ENCODE measurements around the gene RBM33.

Gene RBM33

GRCh38 chr7:155792999-155793560 is 148.6 kb downstream of the RBM33 start:
- CTCF ChIA-PET = no interaction called here
- POLR2A ChIA-PET = no interaction called here
- no peak for DNase-seq (ENCODE audit: extremely low spot score)
- TF ChIP-seq FOXA1 (IDR thresholded peaks at IDR 0.05) = no peak
- TF ChIP-seq SUZ12 (IDR thresholded peaks at IDR 0.05) = no peak
- no peak for TF ChIP-seq FOXK2 (IDR thresholded peaks at IDR 0.05)
- TF ChIP-seq ARNT (IDR thresholded peaks at IDR 0.05) = no peak
- no peak for TF ChIP-seq L3MBTL2 (conservative IDR thresholded peaks at IDR 0.05)
- no peak for TF ChIP-seq SP1 (IDR thresholded peaks at IDR 0.05)
- no peak for TF ChIP-seq ELF4 (IDR thresholded peaks at IDR 0.05)
- TF ChIP-seq, protein P1, sequence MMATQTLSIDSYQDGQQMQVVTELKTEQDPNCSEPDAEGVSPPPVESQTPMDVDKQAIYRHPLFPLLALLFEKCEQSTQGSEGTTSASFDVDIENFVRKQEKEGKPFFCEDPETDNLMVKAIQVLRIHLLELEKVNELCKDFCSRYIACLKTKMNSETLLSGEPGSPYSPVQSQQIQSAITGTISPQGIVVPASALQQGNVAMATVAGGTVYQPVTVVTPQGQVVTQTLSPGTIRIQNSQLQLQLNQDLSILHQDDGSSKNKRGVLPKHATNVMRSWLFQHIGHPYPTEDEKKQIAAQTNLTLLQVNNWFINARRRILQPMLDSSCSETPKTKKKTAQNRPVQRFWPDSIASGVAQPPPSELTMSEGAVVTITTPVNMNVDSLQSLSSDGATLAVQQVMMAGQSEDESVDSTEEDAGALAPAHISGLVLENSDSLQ (IDR thresholded peaks at IDR 0.05) = no peak
- TF ChIP-seq LEF1 (IDR thresholded peaks at IDR 0.05; ENCODE audit: borderline replicate concordance) = no peak
- no peak for TF ChIP-seq HDGF (IDR thresholded peaks at IDR 0.05; ENCODE audit: borderline replicate concordance)
- no peak for TF ChIP-seq NFRKB (IDR thresholded peaks at IDR 0.05)
- no peak for TF ChIP-seq ZNF384 (IDR thresholded peaks at IDR 0.05)
- TF ChIP-seq CTBP1 (IDR thresholded peaks at IDR 0.05; ENCODE audit: borderline replicate concordance) = no peak
- no peak for TF ChIP-seq BHLHE40 (IDR thresholded peaks at IDR 0.05; ENCODE audit: borderline replicate concordance)
- no peak for TF ChIP-seq TARDBP (IDR thresholded peaks at IDR 0.05)
- TF ChIP-seq FOXM1 (IDR thresholded peaks at IDR 0.05; ENCODE audit: borderline replicate concordance) = no peak

- no peak for DNase-seq (ENCODE audit: extremely low spot score)
- POLR2A ChIA-PET = no interaction called here
- CTCF ChIA-PET = interaction anchor here (1.1 kb wide), 1 partner anchor 19 kb away, joined by 3 read pairs; no protein-coding TSS in a partner anchor
- TF ChIP-seq FOXK2 (IDR thresholded peaks at IDR 0.05) = no peak
- TF ChIP-seq SP1 (IDR thresholded peaks at IDR 0.05) = no peak
- TF ChIP-seq, protein P1 (IDR thresholded peaks at IDR 0.05) = no peak
- no peak for TF ChIP-seq TARDBP (IDR thresholded peaks at IDR 0.05)
- TF ChIP-seq LEF1 (IDR thresholded peaks at IDR 0.05; ENCODE audit: borderline replicate concordance) = no peak
- TF ChIP-seq FOXM1 (IDR thresholded peaks at IDR 0.05; ENCODE audit: borderline replicate concordance) = no peak
- no peak for TF ChIP-seq ZNF384 (IDR thresholded peaks at IDR 0.05)
- no peak for TF ChIP-seq NFRKB (IDR thresholded peaks at IDR 0.05)
- no peak for TF ChIP-seq BHLHE40 (IDR thresholded peaks at IDR 0.05; ENCODE audit: borderline replicate concordance)
- TF ChIP-seq ELF4 (IDR thresholded peaks at IDR 0.05) = no peak
- TF ChIP-seq SUZ12 (IDR thresholded peaks at IDR 0.05) = no peak
- TF ChIP-seq FOXA1 (IDR thresholded peaks at IDR 0.05) = no peak
- no peak for TF ChIP-seq ARNT (IDR thresholded peaks at IDR 0.05)
- TF ChIP-seq L3MBTL2 (conservative IDR thresholded peaks at IDR 0.05) = no peak
- no peak for TF ChIP-seq HDGF (IDR thresholded peaks at IDR 0.05; ENCODE audit: borderline replicate concordance)
- no peak for TF ChIP-seq CTBP1 (IDR thresholded peaks at IDR 0.05; ENCODE audit: borderline replicate concordance)
Measured at GRCh38 chr7:155793720-155794119, 149.3 kb downstream of the RBM33 start.

GRCh38 chr7:155794196-155794595 is 149.7 kb downstream of the RBM33 start:
- POLR2A ChIA-PET = no interaction called here

GRCh38 chr7:155795401-155795800 is 150.9 kb downstream of the RBM33 start:
- TF ChIP-seq ELF4 (IDR thresholded peaks at IDR 0.05) = no peak
- no peak for TF ChIP-seq FOXK2 (IDR thresholded peaks at IDR 0.05)
- no peak for TF ChIP-seq SP1 (IDR thresholded peaks at IDR 0.05)
- TF ChIP-seq, protein P1 (IDR thresholded peaks at IDR 0.05) = no peak
- TF ChIP-seq SUZ12 (IDR thresholded peaks at IDR 0.05) = no peak
- no peak for TF ChIP-seq ZNF384 (IDR thresholded peaks at IDR 0.05)
- no peak for TF ChIP-seq LEF1 (IDR thresholded peaks at IDR 0.05; ENCODE audit: borderline replicate concordance)
- TF ChIP-seq HDGF (IDR thresholded peaks at IDR 0.05; ENCODE audit: borderline replicate concordance) = no peak
- TF ChIP-seq TARDBP (IDR thresholded peaks at IDR 0.05) = no peak
- TF ChIP-seq FOXM1 (IDR thresholded peaks at IDR 0.05; ENCODE audit: borderline replicate concordance) = no peak
- TF ChIP-seq NFRKB (IDR thresholded peaks at IDR 0.05) = no peak
- no peak for TF ChIP-seq BHLHE40 (IDR thresholded peaks at IDR 0.05; ENCODE audit: borderline replicate concordance)
- no peak for TF ChIP-seq CTBP1 (IDR thresholded peaks at IDR 0.05; ENCODE audit: borderline replicate concordance)
- no peak for TF ChIP-seq FOXA1 (IDR thresholded peaks at IDR 0.05)
- no peak for TF ChIP-seq ARNT (IDR thresholded peaks at IDR 0.05)
- TF ChIP-seq L3MBTL2 (conservative IDR thresholded peaks at IDR 0.05) = no peak
- no peak for DNase-seq (ENCODE audit: extremely low spot score)
- ChIA-PET POLR2A (no interaction called here), CTCF (interaction anchor here (0.7 kb wide), 1 partner anchor 863 kb away, joined by 6 read pairs; no protein-coding TSS in a partner anchor)

More at GRCh38 chr7:155794196-155794595, 149.7 kb downstream of the RBM33 start:
- TF ChIP-seq FOXA1 (IDR thresholded peaks at IDR 0.05) (no peak), FOXM1 (IDR thresholded peaks at IDR 0.05; ENCODE audit: borderline replicate concordance) (no peak)
- CTCF ChIA-PET = interaction anchor here (1.1 kb wide), 1 partner anchor 19 kb away, joined by 3 read pairs; no protein-coding TSS in a partner anchor
- DNase-seq (ENCODE audit: extremely low spot score) = no peak

DNA sequence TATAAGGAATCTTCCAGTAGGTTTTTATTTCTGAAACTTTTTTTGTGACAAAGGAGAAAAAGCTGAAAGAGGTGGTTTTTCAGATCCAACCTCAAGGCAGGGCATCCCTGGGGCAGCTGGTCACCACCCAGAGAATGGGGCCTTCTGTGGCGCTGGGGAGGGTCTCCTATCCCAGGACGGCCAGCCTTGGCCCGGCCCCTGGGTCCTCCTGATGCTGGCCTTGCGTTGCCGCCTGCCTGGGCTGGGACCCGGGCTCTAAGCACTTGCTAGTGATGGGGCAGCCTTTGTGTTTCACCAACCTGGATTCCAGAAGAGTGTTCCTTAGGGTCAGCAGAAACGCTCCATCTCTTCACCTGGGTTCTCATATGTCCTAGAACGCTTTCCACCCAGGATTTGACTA is 151.5 kb downstream of the RBM33 start:
- POLR2A ChIA-PET = no interaction called here
- no peak for DNase-seq (ENCODE audit: extremely low spot score)
- TF ChIP-seq L3MBTL2 (conservative IDR thresholded peaks at IDR 0.05) (no peak), TARDBP (IDR thresholded peaks at IDR 0.05) (no peak), ZNF384 (IDR thresholded peaks at IDR 0.05) (no peak), ELF4 (IDR thresholded peaks at IDR 0.05) (no peak), LEF1 (IDR thresholded peaks at IDR 0.05; ENCODE audit: borderline replicate concordance) (no peak), ARNT (IDR thresholded peaks at IDR 0.05) (no peak), NFRKB (IDR thresholded peaks at IDR 0.05) (no peak), CTBP1 (IDR thresholded peaks at IDR 0.05; ENCODE audit: borderline replicate concordance) (no peak)
- TF ChIP-seq, protein P1 (IDR thresholded peaks at IDR 0.05) = no peak
- CTCF ChIA-PET = no interaction called here
